Ovary (tissue), 9 donors: ENCODE results near the gene PGBD5. TPM values are rescaled to one million over a fixed set of nuclear protein-coding genes. Genes with fewer than 3 reads are reported as not detected.

Experiments
- DNase-seq, 5 donors: peaks; one replicate each; pipeline ENCODE4 v3.0.0-alpha.2; 2019 to 2020
- H3K27ac ChIP-seq, 2 donors: fragments of 200-600 bp; one replicate each; pipeline versions ENCODE4 v1.5.1 to v1.8.0; 2019 to 2022
- H3K27me3 ChIP-seq: fragments of 200-600 bp; one replicate; pipeline ENCODE4 v1.8.0; 2022
- H3K36me3 ChIP-seq: fragments of 200-600 bp; sonication (generic); one replicate; pipeline ENCODE4 v1.5.1; 2019
- H3K4me1 ChIP-seq: one replicate; pipeline ENCODE4 v1.8.1; 2013; ENCODE audit warnings: mild to moderate bottlenecking, moderate library complexity; ENCODE audit not compliant: insufficient read depth
- H3K4me3 ChIP-seq: fragments of 200-600 bp; sonication (generic); one replicate; pipeline ENCODE4 v1.5.1; 2017
- H3K9me3 ChIP-seq, 2 donors: fragments of 200-600 bp in 1 of 2; sonication (generic) in 1 of 2; one replicate each; pipeline versions ENCODE4 v1.5.1 to v1.8.1; 2013 to 2019; ENCODE audit warnings: mild to moderate bottlenecking in 1 of 2, moderate library complexity in 1 of 2
- EP300 ChIP-seq: sonication (generic); formaldehyde crosslinking; IDR thresholded peaks from one replicate; pipeline ENCODE4 v1.6.1; 2017; ENCODE audit warnings: antibody characterized with exemption
- POLR2A ChIP-seq: fragments of 450-650 bp; IDR thresholded peaks from one replicate; pipeline ENCODE4 v1.6.1; 2017; ENCODE audit warnings: antibody characterized with exemption, mild to moderate bottlenecking, moderate library complexity
- WGBS, 3 donors: extraction: QIAGEN DNeasy Blood & Tissue Kit in 1 of 3; methylation state at CpG; one replicate each; pipeline versions ENCODE4 v1.1.5 to v1.1.7; 2013 to 2017; 5-methylcytosine and 5-hydroxymethylcytosine counted together
- intact Hi-C, 4 donors: fragments of 100-400 bp; cut with DNase I; formaldehyde crosslinking; loops; one replicate each; pipeline versions ENCODE4 v1.11.0 to v1.15.1; 2022 to 2023
- polyA plus RNA-seq, 2 donors: library from polyadenylated mRNA; stranded (reverse); fragments of 200-250 nt in 1 of 2; fragments of 350-450 nt in 1 of 2; fragmentation: Illumina TruSeq in 1 of 2; extraction: RNeasy Lipid Tissue Mini Kit (QIAGEN cat#74804) in 1 of 2; gene quantifications; one replicate each; pipeline ENCODE4 v1.2.3, GENCODE V29; 2013 to 2014
- total RNA-seq, 7 donors: library from RNA; depleted of rRNA in 2 of 7; stranded (reverse); fragments of >200 nt in 2 of 7; fragmentation: NEBNext Ultra II Directional in 3 of 7; extraction: Animal tissue kit (Norgen Biotek cat#: 25700) in 3 of 7; gene quantifications; one replicate each; pipeline versions ENCODE4 v1.1.0 to v1.2.4, GENCODE V29; 2016 to 2023
- TF ChIP-seq, protein P1 (sequence below), 3 donors: fragments of 450-650 bp in 2 of 3; fragments of 200-600 bp in 1 of 3; IDR thresholded peaks; one replicate each; pipeline versions ENCODE4 v1.5.1 to v1.8.0; 2016 to 2022; ENCODE audit warnings: antibody characterized with exemption in 3 of 3, mild to moderate bottlenecking in 1 of 3
- donor health status: DM: no; HTN: no; CAD: no; lungs with moderate emphysema.
- donor health status: DM: no; HTN: no; CAD: no.
- donor health status: Bipolar disorder and iron deficiency.
- donor health status: DM: yes; HTN: yes; CAD: no.
- donor health status: DM: no; HTN: no; CAD: no.
- donor health status: DM: yes; HTN: yes; CAD: no.

PGBD5 gene
- total and polyA plus RNA-seq, 9 donors, result 0.12 to 2.6 (median 1.1) TPM

DNA sequence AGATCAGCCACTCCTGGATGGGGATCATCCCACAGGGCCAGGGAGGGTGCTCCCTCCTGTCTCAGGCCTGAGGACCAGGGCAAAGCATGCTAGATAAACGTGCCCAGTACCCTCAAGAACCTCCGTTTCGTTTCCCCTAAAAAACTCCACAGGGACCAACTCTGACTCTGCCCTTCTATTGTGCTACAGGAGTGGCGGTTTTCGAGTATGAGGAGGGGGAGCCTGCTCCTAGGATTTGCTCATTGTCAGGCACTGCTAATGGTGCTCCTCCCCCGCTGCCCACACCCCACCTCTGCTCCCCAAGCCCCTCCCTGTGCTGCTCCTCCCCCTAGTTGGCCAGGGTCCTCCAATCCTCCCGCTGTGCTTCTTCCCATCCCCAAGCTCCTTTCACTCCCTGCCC lies 32.0 kb downstream of the PGBD5 start:
- Histone ChIP-seq H3K9me3 (no peaks in the 10 kb centered on the region), H3K27me3 (no peaks in the 10 kb centered on the region), H3K4me3 (no peak overlapping the region), H3K36me3 (no peaks in the 10 kb centered on the region), H3K4me1 (no peaks in the 10 kb centered on the region), H3K27ac (no peak overlapping the region)
- intact Hi-C loops, result no loop called here
- WGBS, 3 donors, result 80 to 84% (median 82%) methylated on average over 7 of the region's 7 CpGs
- TF ChIP-seq, protein P1, sequence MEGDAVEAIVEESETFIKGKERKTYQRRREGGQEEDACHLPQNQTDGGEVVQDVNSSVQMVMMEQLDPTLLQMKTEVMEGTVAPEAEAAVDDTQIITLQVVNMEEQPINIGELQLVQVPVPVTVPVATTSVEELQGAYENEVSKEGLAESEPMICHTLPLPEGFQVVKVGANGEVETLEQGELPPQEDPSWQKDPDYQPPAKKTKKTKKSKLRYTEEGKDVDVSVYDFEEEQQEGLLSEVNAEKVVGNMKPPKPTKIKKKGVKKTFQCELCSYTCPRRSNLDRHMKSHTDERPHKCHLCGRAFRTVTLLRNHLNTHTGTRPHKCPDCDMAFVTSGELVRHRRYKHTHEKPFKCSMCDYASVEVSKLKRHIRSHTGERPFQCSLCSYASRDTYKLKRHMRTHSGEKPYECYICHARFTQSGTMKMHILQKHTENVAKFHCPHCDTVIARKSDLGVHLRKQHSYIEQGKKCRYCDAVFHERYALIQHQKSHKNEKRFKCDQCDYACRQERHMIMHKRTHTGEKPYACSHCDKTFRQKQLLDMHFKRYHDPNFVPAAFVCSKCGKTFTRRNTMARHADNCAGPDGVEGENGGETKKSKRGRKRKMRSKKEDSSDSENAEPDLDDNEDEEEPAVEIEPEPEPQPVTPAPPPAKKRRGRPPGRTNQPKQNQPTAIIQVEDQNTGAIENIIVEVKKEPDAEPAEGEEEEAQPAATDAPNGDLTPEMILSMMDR (IDR thresholded peaks at IDR 0.05), result no peak
- TF ChIP-seq POLR2A (no peak), EP300 (no peak)
- DNase-seq, result no peak

DNA sequence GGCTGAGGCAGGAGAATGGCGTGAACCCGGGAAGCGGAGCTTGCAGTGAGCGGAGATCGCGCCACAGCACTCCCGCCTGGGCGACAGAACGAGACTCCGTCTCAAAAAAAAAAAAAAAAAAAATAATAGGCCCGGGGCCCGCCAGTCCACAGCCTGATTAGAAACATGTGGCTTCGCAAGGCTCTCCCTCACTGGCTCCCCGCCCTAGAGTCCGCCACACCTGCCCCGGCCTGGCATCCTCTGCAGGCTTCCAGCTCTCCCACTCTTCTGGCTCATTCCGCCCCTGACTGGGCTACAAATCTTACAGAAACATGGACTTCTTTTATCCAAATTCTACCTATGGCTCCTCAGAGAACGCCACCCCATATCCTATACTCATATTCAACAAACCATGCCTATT lies 32.4 kb downstream of the PGBD5 start:
- no peaks in the 10 kb centered on the region for H3K27me3 ChIP-seq
- no peaks in the 10 kb centered on the region for H3K36me3 ChIP-seq
- DNase-seq, result no peak
- 95 to 98% (median 96%) methylated on average over 10 to 18 of the region's 18 CpGs for WGBS, 3 donors
- no peak overlapping the region for H3K4me3 ChIP-seq
- intact Hi-C loops, result no loop called here
- TF ChIP-seq POLR2A (no peak), EP300 (no peak)
- TF ChIP-seq, protein P1 (IDR thresholded peaks at IDR 0.05), result no peak
- H3K4me1 ChIP-seq, result no peaks in the 10 kb centered on the region
- no peak overlapping the region for H3K27ac ChIP-seq
- H3K9me3 ChIP-seq, result no peaks in the 10 kb centered on the region

DNA sequence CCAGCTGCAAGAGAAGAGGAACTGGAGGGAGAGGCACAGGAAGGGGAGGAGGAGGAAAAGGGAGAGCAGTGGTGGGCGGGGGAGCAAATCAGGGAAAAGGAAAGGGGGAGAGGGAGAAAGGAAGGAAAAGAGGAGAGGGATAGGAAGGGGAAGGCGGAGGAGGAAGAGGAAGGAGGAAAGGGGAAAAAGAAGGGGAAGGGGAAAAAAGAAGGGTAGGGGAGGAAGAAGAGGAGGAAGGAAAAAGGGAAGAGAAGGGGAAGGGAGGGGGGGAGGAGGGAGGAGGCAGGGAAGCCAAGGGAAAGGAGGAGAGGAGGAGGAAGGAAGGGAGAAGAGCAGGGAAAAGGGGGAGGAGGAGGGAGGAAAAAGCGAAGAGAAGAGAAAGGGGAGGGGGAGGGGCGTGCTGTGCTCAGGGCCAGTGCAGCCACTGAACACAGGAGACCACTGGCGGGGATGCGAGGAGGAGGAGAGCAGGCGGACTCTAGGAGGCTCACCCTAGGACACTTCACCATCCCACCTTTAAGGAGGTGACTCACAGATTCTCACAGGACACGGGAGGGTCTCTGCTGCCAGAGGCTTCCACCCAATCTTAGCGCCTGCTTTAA lies 33.1 kb downstream of the PGBD5 start:
- Histone ChIP-seq H3K27ac (no peak overlapping the region), H3K27me3 (no peaks in the 10 kb centered on the region), H3K4me3 (no peak overlapping the region), H3K36me3 (no peaks in the 10 kb centered on the region), H3K9me3 (no peaks in the 10 kb centered on the region), H3K4me1 (no peaks in the 10 kb centered on the region)
- no peak for DNase-seq
- intact Hi-C loops, result no loop called here
- WGBS, 3 donors, result 78 to 80% (median 79%) methylated on average over 9 of the region's 9 CpGs
- TF ChIP-seq, protein P1 (IDR thresholded peaks at IDR 0.05), result no peak
- TF ChIP-seq EP300 (no peak), POLR2A (no peak)

DNA sequence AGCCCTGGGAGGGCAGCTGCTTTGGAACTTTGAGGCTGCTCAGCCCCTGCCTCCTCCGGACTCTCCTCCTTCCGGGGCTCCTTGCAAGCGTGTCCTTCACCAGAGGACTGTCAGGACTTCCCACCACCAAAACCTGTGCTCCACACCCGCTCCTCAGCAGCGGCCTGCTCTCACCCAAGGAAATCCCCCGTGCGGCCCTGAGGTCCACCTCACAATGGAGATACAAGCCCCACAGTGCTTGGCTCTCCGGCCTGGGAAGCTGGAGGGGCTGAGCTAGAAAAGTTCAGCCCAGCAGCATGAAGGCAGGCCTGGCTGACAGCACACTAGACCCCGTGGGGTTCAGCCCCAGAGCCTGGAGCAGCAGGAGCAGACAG lies 33.6 kb downstream of the PGBD5 start:
- TF ChIP-seq EP300, result no peak
- TF ChIP-seq, protein P1 (IDR thresholded peaks at IDR 0.05), result no peak
- no peak for TF ChIP-seq POLR2A
- Histone ChIP-seq H3K27me3 (no peaks in the 10 kb centered on the region), H3K4me3 (no peak overlapping the region), H3K9me3 (no peaks in the 10 kb centered on the region), H3K36me3 (no peaks in the 10 kb centered on the region), H3K27ac (no peak overlapping the region), H3K4me1 (no peaks in the 10 kb centered on the region)
- DNase-seq, result no peak
- intact Hi-C loops, result no loop called here
- 48 to 50% (median 48%) methylated on average over 8 to 9 of the region's 9 CpGs for WGBS, 3 donors
